GM12872 (cell line): Measurements from ENCODE around the gene DHX8.

Experiments used
- CTCF ChIP-seq: IDR thresholded peaks from 3 replicates; pipeline ENCODE4 v1.5.1; 2011; ENCODE audit warnings: low read depth, mild to moderate bottlenecking, low read length, moderate library complexity; ENCODE audit not compliant: insufficient read depth

The DHX8 gene

GRCh38 chr17:43465049-43465448 is 18.7 kb upstream of the DHX8 start:
- no peak for TF ChIP-seq CTCF

GRCh38 chr17:43467981-43468581 is 15.7 kb upstream of the DHX8 start:
- no peak for TF ChIP-seq CTCF

DNA sequence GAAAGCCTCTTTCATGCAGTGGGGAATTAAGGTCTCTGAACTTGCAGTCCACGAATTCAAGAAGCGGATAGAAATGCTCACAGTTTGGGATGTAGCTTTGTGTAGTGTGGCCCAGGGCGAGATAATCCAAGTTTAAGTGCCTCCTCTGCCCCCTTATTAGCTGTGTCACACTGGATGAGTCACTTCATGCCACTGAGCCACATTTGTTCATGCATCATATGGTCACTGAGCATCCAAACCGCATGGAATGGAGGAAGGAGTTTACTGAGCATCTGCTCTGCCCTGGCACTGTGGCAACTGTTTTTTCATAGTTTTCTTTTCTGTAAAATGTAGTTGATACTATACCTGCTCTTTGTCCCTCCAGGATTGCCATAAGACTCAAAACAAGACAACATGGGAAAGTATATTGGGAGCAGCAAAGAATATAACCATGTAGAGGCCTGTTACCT is 15.1 kb upstream of the DHX8 start:
- no peak for TF ChIP-seq CTCF

DNA sequence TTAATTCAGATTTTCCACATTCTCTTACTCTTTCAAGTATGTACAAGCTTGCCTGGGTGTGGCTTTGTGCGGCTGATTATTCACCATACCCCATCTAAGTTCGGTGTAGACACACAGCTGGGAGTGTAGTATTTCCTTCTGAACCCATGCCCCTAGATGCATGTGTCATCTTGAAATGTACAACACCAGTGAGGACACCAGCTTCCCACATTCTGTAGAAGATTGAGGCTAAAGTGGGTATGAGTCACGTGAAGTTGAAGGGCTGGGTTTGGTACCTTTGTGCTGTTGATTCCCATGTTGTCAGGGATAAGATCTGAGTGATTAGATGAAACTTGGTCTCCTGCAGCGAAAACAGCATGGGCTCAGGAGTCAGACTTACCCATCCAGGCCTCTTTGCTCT is 14.6 kb upstream of the DHX8 start:
- TF ChIP-seq CTCF = no peak

DNA sequence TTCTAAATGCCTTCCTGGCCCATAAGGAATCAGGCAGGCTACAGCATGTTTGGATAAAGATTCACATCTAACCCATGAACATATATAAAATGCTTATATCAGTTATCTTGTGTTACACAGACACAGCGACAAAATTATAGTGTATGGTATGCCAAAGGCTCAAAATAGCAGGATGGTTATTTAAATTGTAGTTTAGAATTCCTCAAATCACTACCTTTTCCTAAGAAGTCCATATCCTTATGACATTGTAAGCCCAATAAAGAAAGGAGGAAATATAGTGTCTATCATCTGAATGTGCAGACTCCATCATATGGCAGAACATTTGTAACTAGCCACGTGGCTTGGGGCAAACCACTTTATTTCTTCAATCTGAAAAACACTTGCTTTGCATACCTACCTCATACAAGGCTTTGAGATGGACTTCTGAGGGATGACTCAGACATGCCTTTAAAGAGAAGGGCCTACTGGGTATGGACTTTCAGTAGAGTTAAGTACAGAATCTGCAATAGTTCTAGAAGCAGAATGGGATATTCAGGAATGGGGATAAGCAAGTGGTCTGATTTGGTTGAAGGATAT is 12.1 kb upstream of the DHX8 start:
- TF ChIP-seq CTCF = no peak

GRCh38 chr17:43475494-43476089 is 8.2 kb upstream of the DHX8 start:
- no peak for TF ChIP-seq CTCF

- TF ChIP-seq CTCF = no peak
Measured at GRCh38 chr17:43477832-43478634, 5.7 kb upstream of the DHX8 start.
